HG03571 (cell line): Measurements from ENCODE around the gene FAXDC2.
A peak's percentile ranks its signal among the peaks of the same experiment; 100 is the strongest.
"Not testable (repeated sequence)": the region's sequence is repeated elsewhere in the genome, so short reads cannot be mapped to it uniquely, and the experiment has no call there.

Experiments
- ATAC-seq: cut with Tn5 transposase; IDR thresholded peaks from one replicate; pipeline ENCODE4 v1.9.1; 2021; ENCODE audit not compliant: unreplicated experiment

FAXDC2 gene

GRCh38 chr5:154862766-154863165 lies 12.4 kb upstream of the FAXDC2 start:
- no peak for ATAC-seq

DNA sequence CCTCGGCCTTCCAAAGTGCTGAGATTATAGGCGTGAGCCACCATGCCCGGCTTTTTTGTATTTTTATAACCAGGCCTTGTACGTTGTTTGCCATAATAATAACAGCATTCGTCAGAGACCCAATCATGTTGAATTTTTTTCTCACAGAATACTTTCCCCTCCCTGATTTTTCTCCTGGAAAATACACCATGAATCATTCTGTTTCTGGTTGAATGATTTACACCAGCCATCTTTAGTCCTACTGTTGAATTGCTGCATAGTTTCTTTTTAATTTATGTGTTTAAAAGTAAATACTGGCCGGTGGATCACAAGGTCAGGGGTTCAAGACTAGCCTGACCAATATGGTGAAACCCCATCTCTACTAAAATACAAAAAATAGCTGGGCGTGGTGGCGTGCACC lies 11.5 kb upstream of the FAXDC2 start:
- ATAC-seq, result no peak

DNA sequence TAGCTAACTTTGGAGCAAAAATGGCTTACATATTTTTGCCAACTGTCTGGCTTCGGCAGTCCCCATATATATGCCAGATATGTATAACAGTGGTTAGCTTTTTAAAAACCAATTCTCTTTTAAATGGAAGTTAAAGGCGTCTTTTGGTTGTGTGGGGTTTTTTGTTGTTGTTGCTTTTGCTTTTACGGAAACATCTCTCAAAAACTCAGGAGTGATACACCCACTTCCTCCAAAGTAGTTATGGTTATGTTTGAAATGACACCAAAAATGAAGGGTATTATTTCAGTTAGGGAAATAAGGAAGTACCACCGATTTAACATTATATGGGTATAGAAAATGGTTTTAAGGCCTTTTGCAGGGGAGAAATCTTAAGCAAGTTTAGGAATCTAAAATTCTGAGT lies 10.4 kb upstream of the FAXDC2 start:
- ATAC-seq, result no peak

DNA sequence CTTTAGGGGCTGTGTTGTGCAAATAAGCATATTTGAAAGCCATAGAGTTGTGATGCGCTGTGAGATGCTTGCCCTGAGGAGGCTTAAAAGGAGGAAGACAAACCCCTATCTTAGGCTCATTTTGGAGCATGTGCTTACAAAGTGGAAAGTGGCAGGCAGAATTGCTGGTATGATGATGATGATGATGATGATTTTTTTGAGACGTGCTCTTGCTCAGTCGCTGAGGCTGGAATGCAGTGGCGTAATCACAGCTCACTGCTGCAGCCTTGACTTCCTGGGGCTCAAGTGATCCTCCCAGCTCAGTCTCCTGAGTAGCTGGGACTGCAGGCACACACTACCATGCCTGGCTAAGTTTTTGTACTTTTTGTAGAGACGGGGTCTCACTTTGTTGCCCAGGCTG lies 9.7 kb upstream of the FAXDC2 start:
- ATAC-seq, result no peak

GRCh38 chr5:154858972-154859871 lies 8.8 kb upstream of the FAXDC2 start:
- no peak for ATAC-seq

GRCh38 chr5:154858297-154858971 lies 8.0 kb upstream of the FAXDC2 start, which contains the start of gene CNOT8:
Gene CNOT8 (plus strand): TSS chr5:154858627. CDS start chr5:154863279, 4,652 bp downstream.
- peak; percentile 78 for ATAC-seq

DNA sequence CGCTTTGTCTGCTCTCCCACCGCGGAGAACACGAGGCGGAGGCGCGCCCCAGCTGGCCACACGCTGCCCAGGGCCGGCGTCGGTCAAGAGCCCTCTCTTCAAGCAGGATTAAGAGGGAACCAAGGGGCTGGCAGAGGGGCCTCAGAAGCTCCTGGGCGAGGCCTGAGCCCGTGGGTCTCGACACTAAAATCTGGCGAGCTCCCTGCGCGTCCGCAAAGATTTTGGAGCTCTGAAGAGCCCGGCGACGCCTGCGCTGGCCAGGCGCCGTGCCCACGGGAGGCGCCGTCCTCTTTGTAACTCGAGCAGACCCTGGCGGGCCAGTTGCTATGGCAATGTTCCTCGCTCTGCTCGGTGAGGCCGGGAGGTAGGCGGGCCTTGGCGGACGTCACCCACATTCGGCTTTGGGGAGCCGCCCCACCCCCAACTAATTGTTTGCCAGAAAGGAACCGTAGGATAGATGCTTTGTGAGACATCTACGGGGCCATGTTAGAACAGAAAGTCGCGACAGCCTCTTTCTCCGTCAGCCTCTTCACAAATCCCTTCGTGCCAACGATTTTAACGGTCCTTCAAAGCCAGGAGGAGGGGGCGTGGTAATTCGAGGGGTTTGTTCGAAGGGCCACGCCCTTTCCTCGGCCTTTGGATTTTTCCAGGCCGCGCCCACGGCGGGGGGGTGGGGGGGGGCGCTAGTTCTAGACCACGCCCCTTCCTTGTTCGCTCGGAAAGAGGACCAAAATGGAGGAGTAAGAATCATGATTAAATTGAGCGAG lies 7.3 kb upstream of the FAXDC2 start:
- ATAC-seq, result peak; percentile 46

GRCh38 chr5:154851351-154851750 lies 948 bp upstream of the FAXDC2 start:
- no peak for ATAC-seq

GRCh38 chr5:154849791-154850201 lies 607 bp downstream of the FAXDC2 start:
- ATAC-seq, result no peak

- ATAC-seq, result no peak
Measured at GRCh38 chr5:154849264-154849785, 1.1 kb downstream of the FAXDC2 start.

- no peak for ATAC-seq
Measured at GRCh38 chr5:154844809-154845208, 5.6 kb downstream of the FAXDC2 start.

GRCh38 chr5:154842689-154843530 lies 7.5 kb downstream of the FAXDC2 start:
- no peak for ATAC-seq

- ATAC-seq, result no peak
Measured at GRCh38 chr5:154841273-154841661, 9.1 kb downstream of the FAXDC2 start.

- no peak for ATAC-seq
Measured at GRCh38 chr5:154840435-154841272, 9.7 kb downstream of the FAXDC2 start.

- no peak for ATAC-seq
Measured at GRCh38 chr5:154837009-154837901, 13.1 kb downstream of the FAXDC2 start.

GRCh38 chr5:154836225-154836624 lies 14.2 kb downstream of the FAXDC2 start:
- no peak for ATAC-seq

GRCh38 chr5:154835701-154836052 lies 14.7 kb downstream of the FAXDC2 start:
- not testable (repeated sequence) for ATAC-seq

GRCh38 chr5:154834053-154834452 lies 16.4 kb downstream of the FAXDC2 start:
- no peak for ATAC-seq
